ENCODE measurements around the gene PRIMA1.

DNA sequence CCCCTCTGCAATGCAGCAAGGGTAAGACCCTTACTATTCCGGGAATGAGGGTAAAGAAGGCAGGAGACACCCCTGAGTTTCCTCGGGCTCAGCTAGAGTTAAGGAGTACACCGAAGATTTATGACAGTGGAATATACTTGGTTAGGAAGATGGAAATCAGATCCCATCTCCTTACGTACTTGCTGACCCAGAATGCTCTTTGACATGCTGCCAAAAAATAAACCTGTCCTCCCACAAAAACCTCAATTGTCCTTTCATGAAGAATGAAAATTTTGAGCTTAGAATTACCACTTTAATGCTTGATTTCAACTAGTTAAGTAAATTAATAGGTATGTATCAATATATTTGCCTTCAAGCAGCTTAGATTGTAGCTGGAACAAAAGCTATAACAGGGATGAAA, 99.5 kb downstream of the PRIMA1 start:
- TF ChIP-seq, protein P1, sequence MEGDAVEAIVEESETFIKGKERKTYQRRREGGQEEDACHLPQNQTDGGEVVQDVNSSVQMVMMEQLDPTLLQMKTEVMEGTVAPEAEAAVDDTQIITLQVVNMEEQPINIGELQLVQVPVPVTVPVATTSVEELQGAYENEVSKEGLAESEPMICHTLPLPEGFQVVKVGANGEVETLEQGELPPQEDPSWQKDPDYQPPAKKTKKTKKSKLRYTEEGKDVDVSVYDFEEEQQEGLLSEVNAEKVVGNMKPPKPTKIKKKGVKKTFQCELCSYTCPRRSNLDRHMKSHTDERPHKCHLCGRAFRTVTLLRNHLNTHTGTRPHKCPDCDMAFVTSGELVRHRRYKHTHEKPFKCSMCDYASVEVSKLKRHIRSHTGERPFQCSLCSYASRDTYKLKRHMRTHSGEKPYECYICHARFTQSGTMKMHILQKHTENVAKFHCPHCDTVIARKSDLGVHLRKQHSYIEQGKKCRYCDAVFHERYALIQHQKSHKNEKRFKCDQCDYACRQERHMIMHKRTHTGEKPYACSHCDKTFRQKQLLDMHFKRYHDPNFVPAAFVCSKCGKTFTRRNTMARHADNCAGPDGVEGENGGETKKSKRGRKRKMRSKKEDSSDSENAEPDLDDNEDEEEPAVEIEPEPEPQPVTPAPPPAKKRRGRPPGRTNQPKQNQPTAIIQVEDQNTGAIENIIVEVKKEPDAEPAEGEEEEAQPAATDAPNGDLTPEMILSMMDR (IDR thresholded peaks at IDR 0.05), result no peak
- no peak for TF ChIP-seq EZH2 (IDR thresholded peaks at IDR 0.05; ENCODE audit: borderline replicate concordance, insufficient read depth, low read depth, low read length, poor library complexity, severe bottlenecking)
